ENCODE data around the gene BCKDHB.

Gene BCKDHB

DNA sequence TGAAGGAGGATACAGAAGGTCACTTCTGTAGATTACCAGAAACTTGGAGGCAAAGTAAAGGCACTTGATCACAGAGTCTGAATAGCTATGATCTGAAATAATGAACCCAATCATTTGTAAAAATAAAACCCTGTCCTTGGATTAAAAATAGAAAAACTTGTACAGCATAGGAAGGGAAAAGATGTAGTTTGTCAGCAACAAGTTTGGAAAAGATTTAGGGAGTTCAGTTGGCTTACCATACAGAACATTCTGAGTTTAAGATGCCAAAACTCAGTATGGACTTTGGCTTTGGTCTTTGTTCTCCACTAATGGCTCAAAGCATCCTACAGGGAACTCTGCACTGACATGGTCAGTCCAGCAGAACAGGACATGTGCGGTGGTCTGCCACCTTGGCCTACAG is 240.6 kb downstream of the BCKDHB start:
- no peak for DNase-seq (ENCODE audit: extremely low read depth, low read depth)
- no peak overlapping the region for H3K4me3 ChIP-seq (replicated peaks; ENCODE audit: low read depth, low read length)
- TF ChIP-seq, protein P1, sequence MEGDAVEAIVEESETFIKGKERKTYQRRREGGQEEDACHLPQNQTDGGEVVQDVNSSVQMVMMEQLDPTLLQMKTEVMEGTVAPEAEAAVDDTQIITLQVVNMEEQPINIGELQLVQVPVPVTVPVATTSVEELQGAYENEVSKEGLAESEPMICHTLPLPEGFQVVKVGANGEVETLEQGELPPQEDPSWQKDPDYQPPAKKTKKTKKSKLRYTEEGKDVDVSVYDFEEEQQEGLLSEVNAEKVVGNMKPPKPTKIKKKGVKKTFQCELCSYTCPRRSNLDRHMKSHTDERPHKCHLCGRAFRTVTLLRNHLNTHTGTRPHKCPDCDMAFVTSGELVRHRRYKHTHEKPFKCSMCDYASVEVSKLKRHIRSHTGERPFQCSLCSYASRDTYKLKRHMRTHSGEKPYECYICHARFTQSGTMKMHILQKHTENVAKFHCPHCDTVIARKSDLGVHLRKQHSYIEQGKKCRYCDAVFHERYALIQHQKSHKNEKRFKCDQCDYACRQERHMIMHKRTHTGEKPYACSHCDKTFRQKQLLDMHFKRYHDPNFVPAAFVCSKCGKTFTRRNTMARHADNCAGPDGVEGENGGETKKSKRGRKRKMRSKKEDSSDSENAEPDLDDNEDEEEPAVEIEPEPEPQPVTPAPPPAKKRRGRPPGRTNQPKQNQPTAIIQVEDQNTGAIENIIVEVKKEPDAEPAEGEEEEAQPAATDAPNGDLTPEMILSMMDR (IDR thresholded peaks at IDR 0.05; ENCODE audit: low read depth, low read length, missing control alignments): no peak

DNA sequence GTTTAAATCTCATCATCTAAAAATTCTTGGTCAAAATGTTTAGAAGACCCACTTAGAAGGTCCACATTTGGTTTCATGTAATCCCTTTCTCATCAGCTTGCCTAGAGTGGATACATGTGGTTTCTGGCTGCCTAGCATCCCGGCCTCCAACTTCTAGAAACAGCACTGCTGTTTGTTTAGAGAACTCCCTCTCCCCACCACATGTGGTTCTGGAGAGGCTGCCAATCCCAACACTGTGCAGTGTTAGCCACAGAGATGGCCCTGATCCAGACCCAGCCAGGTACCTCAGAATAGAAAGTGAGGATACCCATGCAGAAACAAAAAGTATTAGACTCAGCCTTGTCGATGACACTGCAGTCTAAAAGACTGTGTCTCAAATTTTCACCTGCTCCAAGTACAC is 241.8 kb downstream of the BCKDHB start:
- no peak overlapping the region for H3K4me3 ChIP-seq (replicated peaks; ENCODE audit: low read depth, low read length)
- TF ChIP-seq, protein P1 (IDR thresholded peaks at IDR 0.05; ENCODE audit: low read depth, low read length, missing control alignments): no peak
- no peak for DNase-seq (ENCODE audit: extremely low read depth, low read depth)

DNA sequence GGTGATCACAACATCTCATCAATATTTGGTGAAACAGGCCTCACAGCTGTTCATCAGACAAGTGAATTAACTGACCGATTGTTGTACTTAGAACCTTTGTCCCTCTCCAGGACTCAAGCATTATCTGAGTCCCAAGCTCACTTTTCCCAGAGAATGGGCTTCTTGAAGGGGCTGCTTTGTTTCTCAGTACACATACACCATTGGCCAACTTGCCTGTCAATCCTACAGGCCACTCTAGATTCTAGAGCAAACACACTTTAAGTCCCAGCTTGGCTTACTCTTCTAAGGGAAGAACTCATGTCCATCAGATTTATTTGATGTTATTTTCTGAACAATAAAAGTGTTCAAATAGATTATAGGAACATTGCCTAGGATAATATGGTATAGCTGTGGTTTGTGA is 249.5 kb downstream of the BCKDHB start:
- DNase-seq (ENCODE audit: extremely low read depth, low read depth): no peak
- no peak overlapping the region for H3K4me3 ChIP-seq (replicated peaks; ENCODE audit: low read depth, low read length)
- TF ChIP-seq, protein P1 (IDR thresholded peaks at IDR 0.05; ENCODE audit: low read depth, low read length, missing control alignments): no peak

DNA sequence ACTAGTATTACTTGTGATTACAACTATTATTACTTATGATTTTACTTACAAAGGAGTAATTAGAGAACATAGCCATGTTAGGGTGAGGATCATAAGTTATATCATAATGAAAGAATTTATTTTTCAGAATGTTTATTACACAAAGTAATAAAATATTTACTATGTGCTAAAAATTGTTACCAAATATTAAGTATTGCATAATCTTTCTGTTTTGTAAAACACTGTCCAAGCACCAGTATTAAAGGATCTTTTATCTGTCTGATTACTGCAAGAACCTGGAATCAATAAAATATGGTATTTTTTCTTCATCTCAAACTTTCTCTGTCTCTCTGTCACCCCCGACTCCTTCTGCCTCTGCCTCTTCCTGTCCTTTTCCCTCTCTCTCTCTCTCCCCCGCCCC is 250.1 kb downstream of the BCKDHB start:
- no peak for DNase-seq (ENCODE audit: extremely low read depth, low read depth)
- TF ChIP-seq, protein P1 (IDR thresholded peaks at IDR 0.05; ENCODE audit: low read depth, low read length, missing control alignments): no peak

DNA sequence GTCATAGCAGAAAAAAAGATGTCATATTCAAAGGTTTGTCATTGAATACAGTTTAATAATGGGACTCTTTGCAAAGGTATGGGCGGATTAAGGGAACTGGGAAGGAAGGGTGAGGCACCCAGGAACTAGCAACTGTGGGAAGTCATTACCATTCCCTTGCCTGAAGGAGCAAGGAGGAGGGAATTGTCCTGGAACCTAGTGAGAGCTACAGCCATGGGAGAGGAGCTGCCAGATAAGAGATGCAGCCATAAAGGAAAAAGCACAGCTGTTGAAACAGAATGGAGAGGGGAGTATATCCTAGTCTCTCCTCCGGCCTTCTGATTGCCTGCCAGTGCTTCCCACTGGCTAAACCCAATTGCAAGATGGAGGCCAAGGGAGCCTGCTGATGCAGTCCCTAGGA is 250.6 kb downstream of the BCKDHB start:
- no peak overlapping the region for H3K4me3 ChIP-seq (replicated peaks; ENCODE audit: low read depth, low read length)
- DNase-seq (ENCODE audit: extremely low read depth, low read depth): no peak
- TF ChIP-seq, protein P1 (IDR thresholded peaks at IDR 0.05; ENCODE audit: low read depth, low read length, missing control alignments): no peak

More for the DNA sequence above, 250.1 kb downstream of the BCKDHB start:
- no peak overlapping the region for H3K4me3 ChIP-seq (replicated peaks; ENCODE audit: low read depth, low read length)

DNA sequence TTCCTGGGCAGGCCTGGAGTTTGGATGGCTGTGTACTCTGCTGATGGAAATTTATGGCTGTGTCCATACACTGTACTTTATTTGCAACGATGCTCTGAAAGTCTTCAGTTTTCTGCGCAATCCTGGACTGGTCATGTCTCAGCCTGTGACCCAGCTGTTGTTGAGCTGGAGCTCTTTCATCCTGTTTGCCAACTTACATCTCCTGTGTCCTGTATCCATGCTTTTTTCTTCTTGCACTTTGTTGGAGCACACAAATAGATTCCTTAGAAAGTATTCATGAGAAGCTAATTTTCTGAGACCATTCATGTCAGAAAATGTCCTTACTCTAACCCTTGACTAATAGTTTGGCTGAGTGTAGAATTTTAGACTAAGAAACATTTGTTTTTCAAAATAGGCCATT is 251.2 kb downstream of the BCKDHB start:
- H3K4me3 ChIP-seq (replicated peaks; ENCODE audit: low read depth, low read length): no peak overlapping the region
- DNase-seq (ENCODE audit: extremely low read depth, low read depth): no peak
- TF ChIP-seq, protein P1 (IDR thresholded peaks at IDR 0.05; ENCODE audit: low read depth, low read length, missing control alignments): no peak

DNA sequence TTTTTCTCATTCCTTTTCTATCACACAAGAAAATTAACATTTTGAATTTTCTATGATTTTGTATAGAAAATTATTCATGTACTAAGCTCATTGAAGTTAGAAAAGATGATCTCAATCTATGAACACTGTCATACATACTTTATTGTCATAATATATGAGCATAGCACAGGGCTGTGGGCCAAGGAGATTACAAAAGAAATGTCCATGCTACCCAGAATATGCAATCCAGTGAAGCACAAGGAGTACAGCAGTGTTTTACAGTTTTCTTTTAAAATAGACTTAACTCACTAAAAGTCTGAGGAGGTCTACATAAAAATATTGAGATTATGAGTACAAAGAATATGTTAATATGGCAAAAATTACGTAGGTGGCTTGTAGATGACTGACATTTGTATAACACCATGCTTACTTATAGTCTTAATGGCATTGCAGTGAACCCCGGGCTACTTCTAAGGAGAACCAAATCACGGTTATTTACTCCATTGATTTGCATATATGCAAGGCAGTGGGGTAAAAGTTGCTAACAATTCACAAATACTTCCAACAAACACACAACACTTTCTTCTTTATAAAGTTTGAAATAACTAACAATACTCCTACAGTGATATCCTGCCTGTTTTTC is 257.1 kb downstream of the BCKDHB start:
- no peak for DNase-seq (ENCODE audit: extremely low read depth, low read depth)
- TF ChIP-seq, protein P1 (IDR thresholded peaks at IDR 0.05; ENCODE audit: low read depth, low read length, missing control alignments): no peak
- no peak overlapping the region for H3K4me3 ChIP-seq (replicated peaks; ENCODE audit: low read depth, low read length)
